OCI-LY7 (cell line): ENCODE results near the gene ZNF341. TPM values are rescaled to one million over a fixed set of nuclear protein-coding genes. Genes with fewer than 3 reads are reported as not detected.

Source experiments
- BruUV-seq: library from RNA; stranded (reverse); fragments of 400-500 nt; replicated peaks from 2 replicates; lab custom pipeline; 2021; lab: Mats Ljungman, UMichigan
- CTCF ChIA-PET: fragments of 300-600 bp; sonication (Branson Sonifier 250); formaldehyde crosslinking; loops from one replicate; lab custom pipeline; 2022; ENCODE audit warnings: antibody characterized with exemption; ENCODE audit not compliant: unreplicated experiment; lab: Charles Lee
- POLR2A ChIA-PET: fragments of 300-600 bp; sonication (Branson Sonifier 250); formaldehyde crosslinking; loops from one replicate; lab custom pipeline; 2022; ENCODE audit warnings: antibody characterized with exemption; lab: Charles Lee
- DNase-seq: peaks from one replicate; pipeline ENCODE4 v3.0.0-alpha.2; 2015; ENCODE audit warnings: low spot score
- H2AFZ ChIP-seq: fragments of 200-600 bp; sonication (generic), shearing (Covaris generic); 2 replicates; pipeline ENCODE4 v1.6.1; 2014; ENCODE audit warnings: mild to moderate bottlenecking, antibody characterized with exemption, low read length, moderate library complexity
- H3K27ac ChIP-seq: fragments of 200-600 bp; sonication (generic); 2 replicates; pipeline ENCODE4 v1.5.1; 2014; ENCODE audit warnings: mixed run types, low read depth, mild to moderate bottlenecking, moderate library complexity, low read length, inconsistent platforms; ENCODE audit not compliant: poor library complexity, severe bottlenecking
- H3K36me3 ChIP-seq: fragments of 200-600 bp; sonication (generic); 2 replicates; pipeline ENCODE4 v1.6.1; 2014; ENCODE audit warnings: mild to moderate bottlenecking, antibody characterized with exemption, low read length, moderate library complexity, mixed read lengths; ENCODE audit not compliant: insufficient read depth
- H3K4me1 ChIP-seq: fragments of 200-600 bp; sonication (generic); 2 replicates; pipeline ENCODE4 v1.5.1; 2014; ENCODE audit warnings: mild to moderate bottlenecking, low read length; ENCODE audit not compliant: insufficient read depth, poor library complexity, severe bottlenecking
- H3K4me2 ChIP-seq: fragments of 200-600 bp; sonication (generic); 2 replicates; pipeline ENCODE4 v1.6.1; 2014; ENCODE audit warnings: mild to moderate bottlenecking, low read length
- H3K4me3 ChIP-seq: fragments of 200-600 bp; sonication (generic); 2 replicates; pipeline ENCODE4 v1.5.1; 2014; ENCODE audit warnings: mild to moderate bottlenecking, low read depth, low read length; ENCODE audit not compliant: poor library complexity, severe bottlenecking
- H3K79me2 ChIP-seq: fragments of 200-600 bp; sonication (generic); 2 replicates; pipeline ENCODE4 v1.6.1; 2016; ENCODE audit warnings: low read depth, mild to moderate bottlenecking, low read length, moderate library complexity, mixed read lengths; ENCODE audit not compliant: insufficient read depth
- H3K9me2 ChIP-seq: fragments of 200-600 bp; sonication (generic); 2 replicates; pipeline ENCODE4 v1.6.1; 2016; ENCODE audit warnings: mild to moderate bottlenecking, low read length, mixed read lengths; ENCODE audit not compliant: insufficient read depth
- H3K9me3 ChIP-seq: fragments of 200-600 bp; sonication (generic); 2 replicates; pipeline ENCODE4 v1.6.1; 2014; ENCODE audit warnings: mild to moderate bottlenecking, mixed run types, low read length, mixed read lengths
- H4K20me1 ChIP-seq: fragments of 200-600 bp; sonication (generic); 2 replicates; pipeline ENCODE4 v1.6.1; 2014; ENCODE audit warnings: mild to moderate bottlenecking, antibody characterized with exemption, low read length, moderate library complexity, mixed read lengths; ENCODE audit not compliant: insufficient read depth
- CTCF ChIP-seq: fragments of 200-600 bp; sonication (generic); conservative IDR thresholded peaks from 2 replicates; pipeline ENCODE4 v1.5.1; 2014; ENCODE audit warnings: mild to moderate bottlenecking, antibody characterized with exemption, low read length, moderate library complexity, mixed read lengths
- EZH2phosphoT487 ChIP-seq: fragments of 200-600 bp; sonication (generic); IDR thresholded peaks from 2 replicates; pipeline ENCODE4 v1.6.1; 2018; ENCODE audit warnings: low read depth, borderline replicate concordance, mild to moderate bottlenecking, mixed run types, antibody characterized with exemption, low read length, moderate library complexity, mixed read lengths
- intact Hi-C: fragments of 100-400 bp; cut with micrococcal nuclease; formaldehyde crosslinking; loops from one replicate; pipeline ENCODE4 v1.10.0; 2022; ENCODE audit not compliant: unreplicated experiment
- total RNA-seq, 2 experiments: library from RNA; depleted of rRNA in 1 of 2; stranded (reverse); fragments of >200 nt in 1 of 2; shearing (Covaris generic) in 1 of 2; gene quantifications; 2 replicates each; pipeline ENCODE4 v1.2.3, GENCODE V29; 2014 to 2022

The ZNF341 gene
- total RNA-seq, 2 experiments from 2014 or later: 3.2 to 7.7 TPM

DNA sequence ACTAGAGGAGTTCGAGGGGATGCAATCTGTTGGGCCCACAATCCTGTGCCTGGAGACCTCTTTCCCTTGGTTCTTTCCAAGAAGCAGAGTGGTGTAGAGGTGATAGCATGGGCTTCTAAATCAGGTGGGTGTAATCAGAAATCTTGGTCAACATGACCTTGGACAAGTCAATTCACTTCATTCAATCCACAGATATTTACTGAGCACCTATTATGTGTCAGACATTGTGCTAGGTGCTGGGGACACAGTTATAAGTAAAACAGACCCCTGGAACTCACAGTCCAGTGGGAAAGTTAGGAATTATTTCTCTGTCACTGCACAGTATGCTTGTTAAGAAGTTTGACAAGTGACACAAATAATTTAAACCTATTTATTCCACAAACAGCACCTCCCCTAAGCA, 42.3 kb upstream of the ZNF341 start:
- Histone ChIP-seq H3K9me3 (no peaks in the 10 kb centered on the region), H4K20me1 (peaks cover 6% of the 10 kb centered on the region), H3K79me2 (peaks cover 8% of the 10 kb centered on the region), H3K4me2 (peak overlapping the region; percentile 16; the same call in 1 of the 2 replicates), H3K27ac (no peak overlapping the region), H3K4me3 (no peak overlapping the region), H3K4me1 (peaks cover 49% of the 10 kb centered on the region), H3K36me3 (peaks cover 7% of the 10 kb centered on the region), H3K9me2 (no peaks in the 10 kb centered on the region), H2AFZ (peak overlapping the region; percentile 54)
- BruUV-seq: no TSS peak
- TF ChIP-seq CTCF (no peak), EZH2phosphoT487 (no peak)
- ChIA-PET POLR2A (interaction anchor here (0.7 kb wide), 3 partner anchors 10 to 140 kb away, joined by 3 to 4 read pairs (median 4); no protein-coding TSS in a partner anchor), CTCF (no interaction called here)
- DNase-seq: no peak
- intact Hi-C loops: loop anchor here (5.0 to 10.0 kb wide), 3 partner anchors 193 to 1925 kb away; partner anchors contain the start of genes EIF2S2 and SPAG4

DNA sequence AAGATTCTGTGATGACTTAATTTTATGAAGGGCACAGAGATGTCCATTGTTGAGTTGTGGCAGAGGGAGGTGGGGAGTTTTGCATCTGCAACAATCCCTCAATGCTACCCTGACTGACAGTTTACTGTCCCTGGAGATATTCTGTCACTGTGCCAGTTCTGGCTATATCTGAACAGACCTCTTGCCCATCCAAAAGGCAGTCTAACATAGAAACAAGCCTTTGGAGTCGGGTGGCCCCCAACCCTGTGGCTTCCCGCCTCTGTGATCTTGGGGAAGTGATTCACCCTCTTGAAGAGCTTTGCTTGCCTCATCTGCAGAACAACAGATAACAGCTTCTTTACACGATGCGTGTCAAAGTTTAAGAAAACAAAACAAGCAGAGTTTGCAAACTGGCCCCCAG, 41.8 kb upstream of the ZNF341 start:
- Histone ChIP-seq H3K27ac (no peak overlapping the region), H3K4me3 (no peak overlapping the region), H2AFZ (peak overlapping the region; percentile 54), H4K20me1 (peaks cover under 1% of the 10 kb centered on the region; the same call in 1 of the 2 replicates), H3K4me1 (peaks cover 49% of the 10 kb centered on the region), H3K9me2 (no peaks in the 10 kb centered on the region), H3K9me3 (no peaks in the 10 kb centered on the region), H3K36me3 (peaks cover 2% of the 10 kb centered on the region), H3K79me2 (peaks cover 3% of the 10 kb centered on the region), H3K4me2 (peak overlapping the region; percentile 16; the same call in 1 of the 2 replicates)
- intact Hi-C loops: loop anchor here (5.0 to 10.0 kb wide), 3 partner anchors 192 to 1925 kb away; partner anchors contain the start of genes EIF2S2 and SPAG4
- TF ChIP-seq CTCF: no peak
- ChIA-PET POLR2A (interaction anchor here (0.7 kb wide), 3 partner anchors 11 to 139 kb away, joined by 3 to 4 read pairs (median 4); no protein-coding TSS in a partner anchor), CTCF (no interaction called here)
- no peak for DNase-seq
- BruUV-seq: no TSS peak

DNA sequence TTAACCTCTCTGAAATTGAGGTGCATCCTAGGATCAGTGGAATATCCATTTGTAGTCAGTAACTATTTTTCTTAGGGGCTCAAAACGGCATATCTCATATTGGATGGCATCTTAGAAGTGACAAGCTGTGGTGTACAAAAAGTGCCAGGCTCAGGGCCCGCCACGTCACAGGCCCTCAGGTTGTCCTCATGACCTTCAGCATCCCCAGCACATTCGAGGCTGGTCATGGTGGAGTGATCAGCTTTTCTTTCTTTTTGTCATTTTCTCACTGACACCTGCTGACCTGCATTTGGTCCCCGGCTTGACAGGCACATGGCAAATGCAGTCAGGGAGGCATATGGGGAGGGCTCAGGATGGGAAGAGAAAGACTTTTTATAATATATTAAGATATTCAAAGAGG, 38.5 kb upstream of the ZNF341 start:
- Histone ChIP-seq H4K20me1 (no peaks in the 10 kb centered on the region), H3K4me2 (no peak overlapping the region), H3K9me2 (no peaks in the 10 kb centered on the region), H3K79me2 (no peaks in the 10 kb centered on the region), H3K27ac (no peak overlapping the region), H3K9me3 (no peaks in the 10 kb centered on the region), H2AFZ (0 out of 2 replicates have a peak overlapping the region, but pooled peaks have one; percentile 28), H3K4me1 (peaks cover 32% of the 10 kb centered on the region), H3K4me3 (no peak overlapping the region), H3K36me3 (no peaks in the 10 kb centered on the region)
- ChIA-PET POLR2A (interaction anchor here (0.6 to 1.0 kb wide), 3 partner anchors 9 to 26 kb away, joined by 4 to 6 read pairs (median 5); partner anchors contain the start of gene ACTL10), CTCF (no interaction called here)
- TF ChIP-seq EZH2phosphoT487 (no peak), CTCF (no peak)
- no TSS peak for BruUV-seq
- intact Hi-C loops: no loop called here
- DNase-seq: peak; percentile 40
